ENCODE data around the gene RAB40C. TPM values are rescaled to one million over a fixed set of nuclear protein-coding genes. Genes with fewer than 3 reads are reported as not detected.
A peak's percentile ranks its signal among the peaks of the same experiment; 100 is the strongest.

Gene RAB40C
- total and polyA plus RNA-seq, 4 donors, result 25.1 to 58.9 (median 43.9) TPM

DNA sequence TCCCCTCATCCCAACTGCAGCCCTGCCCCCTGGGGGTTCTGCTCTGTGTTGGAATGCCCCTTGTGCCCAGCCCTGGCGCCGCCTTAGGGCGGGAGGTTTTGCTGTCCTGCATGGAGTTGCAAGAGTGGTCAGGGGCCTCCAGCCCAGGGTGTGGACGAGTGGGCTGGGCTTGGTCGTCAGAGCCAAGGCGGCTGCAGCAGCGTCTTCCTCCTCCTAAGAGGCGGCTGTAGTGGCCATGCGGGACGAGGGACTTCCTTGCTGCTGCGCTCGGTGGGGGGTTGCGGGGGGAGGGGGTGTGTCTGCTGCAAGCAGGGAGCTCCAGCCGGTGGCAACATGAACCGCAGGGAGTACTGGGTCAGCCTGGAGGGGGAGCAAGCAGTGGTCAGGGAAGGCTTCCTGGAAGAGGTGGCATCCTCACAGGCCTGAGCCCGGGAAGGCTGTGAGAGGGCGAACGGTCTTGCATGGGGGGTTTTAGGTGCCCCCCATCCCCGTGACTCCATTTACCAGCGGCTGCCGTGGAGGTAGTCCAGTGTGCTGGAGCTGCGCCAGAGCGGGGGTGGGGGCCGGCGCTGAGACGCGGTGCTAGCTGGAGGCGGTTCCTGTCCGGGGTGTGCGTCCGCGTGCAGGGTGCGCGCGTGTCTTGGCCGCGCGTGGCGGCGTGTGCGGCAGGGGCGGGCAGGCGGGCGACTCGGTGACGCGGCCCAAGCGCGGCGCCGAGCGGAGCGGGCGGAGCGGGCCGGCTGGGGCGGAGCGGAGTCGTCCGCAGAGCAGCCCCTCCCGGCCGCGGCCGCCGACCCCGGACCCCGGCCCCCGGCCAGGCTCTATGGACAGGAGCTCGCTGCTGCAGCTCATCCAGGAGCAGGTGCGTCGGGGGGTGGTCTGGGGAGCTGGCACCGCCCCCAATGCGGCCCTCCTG lies 85.4 kb downstream of the RAB40C start, which contains the start of gene RHBDL1:
TSS of gene RHBDL1 (plus strand) at position 704 of the 916 bp plus-strand sequence. CDS start at position 824, 120 bp downstream.
- peak in 1 of 3 donors; percentile 49 for DNase-seq

DNA sequence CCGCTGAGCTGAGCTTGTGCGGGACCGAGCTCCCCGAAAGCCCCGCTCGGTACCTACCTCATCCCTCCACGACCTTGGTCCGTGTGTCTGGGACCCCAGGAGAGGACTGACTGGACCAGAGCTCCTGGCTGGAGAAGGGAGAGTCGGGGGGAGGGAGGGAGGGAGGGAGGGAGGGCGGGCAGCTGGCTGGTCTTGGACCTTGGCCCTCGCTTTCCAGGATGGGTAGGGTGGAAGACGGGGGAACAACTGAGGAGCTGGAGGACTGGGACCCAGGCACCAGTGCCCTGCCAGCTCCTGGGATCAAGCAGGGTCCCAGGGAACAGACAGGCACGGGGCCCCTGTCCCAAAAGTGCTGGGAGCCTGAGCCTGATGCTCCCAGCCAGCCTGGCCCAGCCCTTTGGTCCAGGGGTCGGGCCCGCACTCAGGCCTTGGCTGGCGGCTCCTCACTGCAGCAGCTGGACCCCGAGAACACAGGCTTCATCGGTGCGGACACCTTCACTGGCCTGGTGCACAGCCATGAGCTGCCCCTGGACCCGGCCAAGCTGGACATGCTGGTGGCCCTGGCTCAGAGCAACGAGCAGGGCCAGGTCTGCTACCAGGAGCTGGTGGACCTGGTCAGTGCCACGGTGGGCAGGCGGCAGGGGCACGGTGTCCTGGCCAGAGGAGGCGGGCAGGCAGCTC lies 86.2 kb downstream of the RAB40C start:
- Histone ChIP-seq H3K27ac (ENCODE audit: low read depth in 1 of 2, low read length in 1 of 2) (no peak overlapping the region), H3K9me3 (ENCODE audit: control insufficient read depth in 4 of 4, insufficient read depth in 3 of 4, low read length in 3 of 4) (peaks cover 0 to 4% (median 0%) of the 10 kb centered on the region in 4 donors), H3K4me1 (ENCODE audit: control insufficient read depth in 5 of 5, insufficient read depth in 5 of 5, low read length in 5 of 5) (peaks cover 0 to 18% (median 11%) of the 10 kb centered on the region in 5 donors), H3K27me3 (ENCODE audit: control insufficient read depth in 3 of 3, insufficient read depth in 3 of 3, low read length in 2 of 3) (no peaks in the 10 kb centered on the region), H3K9ac (ENCODE audit: insufficient read depth in 1 of 2, low read length in 2 of 2) (no peak overlapping the region), H3K4me3 (no peak overlapping the region), H3K36me3 (ENCODE audit: control insufficient read depth in 4 of 4, insufficient read depth in 4 of 4, low read length in 4 of 4) (peaks cover 2 to 29% (median 13%) of the 10 kb centered on the region in 4 donors)
- DNase-seq, result no peak
- 51 to 56% methylated on average over 19 to 25 of the region's 25 CpGs for WGBS, 2 donors
- TF ChIP-seq, protein P1, sequence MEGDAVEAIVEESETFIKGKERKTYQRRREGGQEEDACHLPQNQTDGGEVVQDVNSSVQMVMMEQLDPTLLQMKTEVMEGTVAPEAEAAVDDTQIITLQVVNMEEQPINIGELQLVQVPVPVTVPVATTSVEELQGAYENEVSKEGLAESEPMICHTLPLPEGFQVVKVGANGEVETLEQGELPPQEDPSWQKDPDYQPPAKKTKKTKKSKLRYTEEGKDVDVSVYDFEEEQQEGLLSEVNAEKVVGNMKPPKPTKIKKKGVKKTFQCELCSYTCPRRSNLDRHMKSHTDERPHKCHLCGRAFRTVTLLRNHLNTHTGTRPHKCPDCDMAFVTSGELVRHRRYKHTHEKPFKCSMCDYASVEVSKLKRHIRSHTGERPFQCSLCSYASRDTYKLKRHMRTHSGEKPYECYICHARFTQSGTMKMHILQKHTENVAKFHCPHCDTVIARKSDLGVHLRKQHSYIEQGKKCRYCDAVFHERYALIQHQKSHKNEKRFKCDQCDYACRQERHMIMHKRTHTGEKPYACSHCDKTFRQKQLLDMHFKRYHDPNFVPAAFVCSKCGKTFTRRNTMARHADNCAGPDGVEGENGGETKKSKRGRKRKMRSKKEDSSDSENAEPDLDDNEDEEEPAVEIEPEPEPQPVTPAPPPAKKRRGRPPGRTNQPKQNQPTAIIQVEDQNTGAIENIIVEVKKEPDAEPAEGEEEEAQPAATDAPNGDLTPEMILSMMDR (IDR thresholded peaks at IDR 0.05; ENCODE audit: control extremely low read depth, extremely low read depth), result no peak
- no peak for ATAC-seq (ENCODE audit: insufficient read depth, low FRiP score)

More for the DNA sequence above, 85.4 kb downstream of the RAB40C start, which contains the start of gene RHBDL1:
- TF ChIP-seq, protein P1 (IDR thresholded peaks at IDR 0.05; ENCODE audit: control extremely low read depth, extremely low read depth), result no peak
- Histone ChIP-seq H3K4me1 (ENCODE audit: control insufficient read depth in 5 of 5, insufficient read depth in 5 of 5, low read length in 5 of 5) (peaks cover 0 to 17% (median 11%) of the 10 kb centered on the region in 5 donors), H3K9ac (ENCODE audit: insufficient read depth in 1 of 2, low read length in 2 of 2) (no peak within 1 kb of the TSS), H3K9me3 (ENCODE audit: control insufficient read depth in 4 of 4, insufficient read depth in 3 of 4, low read length in 3 of 4) (peaks cover 0 to 4% (median 0%) of the 10 kb centered on the region in 4 donors), H3K27ac (ENCODE audit: low read depth in 1 of 2, low read length in 1 of 2) (no peak within 1 kb of the TSS), H3K27me3 (ENCODE audit: control insufficient read depth in 3 of 3, insufficient read depth in 3 of 3, low read length in 2 of 3) (no peaks in the 10 kb centered on the region), H3K4me3 (no peak within 1 kb of the TSS), H3K36me3 (ENCODE audit: control insufficient read depth in 4 of 4, insufficient read depth in 4 of 4, low read length in 4 of 4) (peaks cover 2 to 37% (median 17%) of the 10 kb centered on the region in 4 donors)
- ATAC-seq (ENCODE audit: insufficient read depth, low FRiP score), result no peak
- WGBS, 2 donors, result 5 to 6% methylated on average over 66 to 73 of the region's 73 CpGs

DNA sequence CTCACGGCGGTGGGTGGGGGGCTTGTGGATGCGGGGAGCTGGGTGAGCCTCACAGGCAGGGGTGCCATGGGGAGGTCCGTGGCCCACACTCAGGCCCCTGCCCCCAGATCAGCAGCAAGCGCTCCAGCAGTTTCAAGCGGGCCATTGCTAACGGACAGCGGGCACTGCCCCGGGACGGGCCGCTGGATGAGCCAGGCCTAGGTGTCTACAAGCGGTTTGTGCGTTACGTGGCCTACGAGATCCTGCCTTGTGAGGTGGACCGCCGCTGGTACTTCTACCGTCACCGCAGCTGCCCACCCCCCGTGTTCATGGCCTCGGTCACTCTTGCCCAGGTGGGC lies 86.7 kb downstream of the RAB40C start:
- H3K4me1 ChIP-seq (ENCODE audit: control insufficient read depth in 5 of 5, insufficient read depth in 5 of 5, low read length in 5 of 5), result peaks cover 2 to 23% (median 13%) of the 10 kb centered on the region in 5 donors
- WGBS, 2 donors, result 82 to 87% methylated on average over 20 to 21 of the region's 21 CpGs

More for the DNA sequence above, 86.7 kb downstream of the RAB40C start:
- no peak overlapping the region for H3K27ac ChIP-seq (ENCODE audit: low read depth in 1 of 2, low read length in 1 of 2)
- peaks cover 0 to 4% (median 0%) of the 10 kb centered on the region in 4 donors for H3K9me3 ChIP-seq (ENCODE audit: control insufficient read depth in 4 of 4, insufficient read depth in 3 of 4, low read length in 3 of 4)
- H3K36me3 ChIP-seq (ENCODE audit: control insufficient read depth in 4 of 4, insufficient read depth in 4 of 4, low read length in 4 of 4), result peaks cover 1 to 24% (median 12%) of the 10 kb centered on the region in 4 donors
- no peak overlapping the region for H3K4me3 ChIP-seq
- no peak overlapping the region for H3K9ac ChIP-seq (ENCODE audit: insufficient read depth in 1 of 2, low read length in 2 of 2)
- DNase-seq (no peak), ATAC-seq (ENCODE audit: insufficient read depth, low FRiP score) (no peak)
- no peaks in the 10 kb centered on the region for H3K27me3 ChIP-seq (ENCODE audit: control insufficient read depth in 3 of 3, insufficient read depth in 3 of 3, low read length in 2 of 3)
- TF ChIP-seq, protein P1 (IDR thresholded peaks at IDR 0.05; ENCODE audit: control extremely low read depth, extremely low read depth), result no peak

Measured in lung (tissue), 12 donors.